ENCODE measurements around the gene RNU6-8.

RNU6-8 gene

GRCh38 chr14:32197919-32198318 lies 5.2 kb downstream of the RNU6-8 start:
- Mint-ChIP-seq H3K9me3 (no peaks in the 10 kb centered on the region), H3K4me3 (no peak overlapping the region), H3K27ac (no peak overlapping the region), H3K36me3 (ENCODE audit: low read depth) (no peaks in the 10 kb centered on the region), H3K4me1 (peaks cover 5% of the 10 kb centered on the region), H3K27me3 (ENCODE audit: low read depth, poor library complexity) (peaks cover 22% of the 10 kb centered on the region)
- no peak for DNase-seq
- TF ChIP-seq CTCF (IDR thresholded peaks at IDR 0.05) = no peak

GRCh38 chr14:32195636-32196035 lies 7.4 kb downstream of the RNU6-8 start:
- no peak for DNase-seq
- Mint-ChIP-seq H3K36me3 (ENCODE audit: low read depth) (no peaks in the 10 kb centered on the region), H3K4me1 (peaks cover under 1% of the 10 kb centered on the region), H3K27me3 (ENCODE audit: low read depth, poor library complexity) (peaks cover 16% of the 10 kb centered on the region), H3K4me3 (no peak overlapping the region), H3K27ac (no peak overlapping the region), H3K9me3 (no peaks in the 10 kb centered on the region)
- TF ChIP-seq CTCF (IDR thresholded peaks at IDR 0.05) = no peak

GRCh38 chr14:32193532-32193931 lies 9.5 kb downstream of the RNU6-8 start:
- TF ChIP-seq CTCF (IDR thresholded peaks at IDR 0.05) = no peak
- H3K4me3 Mint-ChIP-seq = no peak overlapping the region
- H3K27me3 Mint-ChIP-seq (ENCODE audit: low read depth, poor library complexity) = peaks cover 23% of the 10 kb centered on the region
- no peak for DNase-seq
- H3K4me1 Mint-ChIP-seq = no peaks in the 10 kb centered on the region
- H3K27ac Mint-ChIP-seq = no peak overlapping the region
- H3K36me3 Mint-ChIP-seq (ENCODE audit: low read depth) = no peaks in the 10 kb centered on the region
- no peaks in the 10 kb centered on the region for H3K9me3 Mint-ChIP-seq

GRCh38 chr14:32192712-32193373 lies 10.2 kb downstream of the RNU6-8 start:
- no peaks in the 10 kb centered on the region for H3K36me3 Mint-ChIP-seq (ENCODE audit: low read depth)
- DNase-seq = no peak
- TF ChIP-seq CTCF (IDR thresholded peaks at IDR 0.05) = no peak
- peaks cover 23% of the 10 kb centered on the region for H3K27me3 Mint-ChIP-seq (ENCODE audit: low read depth, poor library complexity)
- no peaks in the 10 kb centered on the region for H3K9me3 Mint-ChIP-seq
- no peak overlapping the region for H3K27ac Mint-ChIP-seq
- no peak overlapping the region for H3K4me3 Mint-ChIP-seq
- no peaks in the 10 kb centered on the region for H3K4me1 Mint-ChIP-seq

- H3K27me3 Mint-ChIP-seq (ENCODE audit: low read depth, poor library complexity) = peaks cover 20% of the 10 kb centered on the region
- no peak for DNase-seq
- no peak overlapping the region for H3K27ac Mint-ChIP-seq
- H3K36me3 Mint-ChIP-seq (ENCODE audit: low read depth) = no peaks in the 10 kb centered on the region
- peaks cover 8% of the 10 kb centered on the region for H3K9me3 Mint-ChIP-seq
- no peaks in the 10 kb centered on the region for H3K4me1 Mint-ChIP-seq
- no peak for TF ChIP-seq CTCF (IDR thresholded peaks at IDR 0.05)
- no peak overlapping the region for H3K4me3 Mint-ChIP-seq
Observed at GRCh38 chr14:32190673-32191072, 12.4 kb downstream of the RNU6-8 start.

GRCh38 chr14:32189811-32190210 lies 13.3 kb downstream of the RNU6-8 start:
- DNase-seq = no peak
- Mint-ChIP-seq H3K36me3 (ENCODE audit: low read depth) (no peaks in the 10 kb centered on the region), H3K4me3 (no peak overlapping the region), H3K9me3 (peaks cover 17% of the 10 kb centered on the region), H3K27me3 (ENCODE audit: low read depth, poor library complexity) (peaks cover 15% of the 10 kb centered on the region), H3K27ac (no peak overlapping the region), H3K4me1 (no peaks in the 10 kb centered on the region)
- TF ChIP-seq CTCF (IDR thresholded peaks at IDR 0.05) = no peak

All from nephron progenitor cell (in vitro differentiated cells).